Measurements from ENCODE around the gene NTF4.

- TF ChIP-seq CTCF (conservative IDR thresholded peaks at IDR 0.05) = no peak
- TF ChIP-seq ZFX (IDR thresholded peaks at IDR 0.05) = no peak
Measured at GRCh38 chr19:49086296-49086695, 21.7 kb upstream of the NTF4 start.

Data from C4-2B (cell line).